Measurements from ENCODE around the gene PRG3. TPM values are rescaled to one million over a fixed set of nuclear protein-coding genes. Genes with fewer than 3 reads are reported as not detected.

Gene PRG3, protein sequence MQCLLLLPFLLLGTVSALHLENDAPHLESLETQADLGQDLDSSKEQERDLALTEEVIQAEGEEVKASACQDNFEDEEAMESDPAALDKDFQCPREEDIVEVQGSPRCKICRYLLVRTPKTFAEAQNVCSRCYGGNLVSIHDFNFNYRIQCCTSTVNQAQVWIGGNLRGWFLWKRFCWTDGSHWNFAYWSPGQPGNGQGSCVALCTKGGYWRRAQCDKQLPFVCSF
- polyA plus RNA-seq (ENCODE audit: insufficient read length in 3 of 3) = 1 to 10 TPM in 2 of 3 donors, under 1 TPM in 1; 0.33 to 1.5 (median 1.2) TPM

DNA sequence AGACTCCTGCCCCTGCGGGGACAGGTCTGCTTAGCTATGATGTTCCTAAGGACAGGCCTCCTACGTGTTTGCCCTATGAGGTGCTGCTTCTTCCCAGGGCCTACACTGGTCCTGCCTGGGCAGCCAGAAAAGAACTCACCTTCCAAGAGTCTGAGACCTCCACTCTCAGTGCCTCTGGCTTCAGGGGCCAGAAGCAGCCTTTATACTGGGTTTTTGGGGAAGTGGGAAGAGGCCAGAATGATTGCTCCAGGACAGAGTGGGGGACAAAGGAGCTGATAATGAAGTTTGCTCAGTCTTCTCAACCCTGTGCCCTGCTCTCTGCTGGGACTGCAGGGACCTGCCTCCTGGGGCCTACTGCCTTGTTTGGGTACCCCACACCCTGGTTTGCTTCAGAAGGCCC is at the start of gene PRG3:
PRG3 (minus strand) TSS at position 176 of the 400 bp plus-strand sequence. CDS start 442 bp downstream, outside the sequence.
- no peak for DNase-seq (ENCODE audit: low read depth in 3 of 3, low spot score in 2 of 3)

DNA sequence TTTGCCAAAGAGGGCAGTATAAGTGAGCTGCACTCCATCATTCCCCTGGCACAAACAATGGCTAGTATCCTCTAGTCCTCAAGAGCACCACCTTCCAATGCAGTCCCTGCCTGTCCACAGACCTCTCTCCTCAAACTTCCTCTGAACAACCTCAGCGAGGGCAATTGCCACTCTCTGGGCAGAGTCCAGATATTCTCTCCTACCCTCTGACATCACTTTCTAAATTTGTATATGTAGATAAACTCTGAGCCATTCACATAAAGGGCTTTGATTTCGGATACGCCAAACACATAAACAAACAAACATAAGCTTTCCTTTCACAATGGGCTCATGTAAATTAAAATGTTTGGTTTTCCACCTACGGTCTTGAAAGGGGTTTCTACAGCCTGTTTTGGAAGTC is 49.0 kb upstream of the PRG3 start:
- DNase-seq (ENCODE audit: low read depth in 3 of 3, low spot score in 2 of 3) = no peak

DNA sequence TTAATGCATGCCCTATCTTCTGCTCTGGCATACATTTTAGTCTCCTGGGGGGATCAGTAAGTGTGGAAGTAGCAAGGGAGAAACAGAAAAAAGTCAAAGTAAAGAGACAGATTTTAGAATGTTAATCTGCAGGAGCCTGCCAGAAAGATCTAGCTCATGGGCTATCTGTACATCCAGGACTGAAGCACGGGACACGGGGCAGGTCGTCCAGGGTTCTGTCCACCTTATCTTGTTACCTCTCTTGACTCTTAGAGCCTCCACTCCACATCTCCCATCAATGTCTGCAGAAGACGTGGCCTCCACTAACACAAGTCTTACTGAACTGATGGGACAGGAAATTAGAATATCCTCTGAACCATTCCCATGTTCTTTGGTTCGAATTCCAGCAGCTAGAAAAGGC is 47.7 kb upstream of the PRG3 start:
- DNase-seq (ENCODE audit: low read depth in 3 of 3, low spot score in 2 of 3) = no peak

DNA sequence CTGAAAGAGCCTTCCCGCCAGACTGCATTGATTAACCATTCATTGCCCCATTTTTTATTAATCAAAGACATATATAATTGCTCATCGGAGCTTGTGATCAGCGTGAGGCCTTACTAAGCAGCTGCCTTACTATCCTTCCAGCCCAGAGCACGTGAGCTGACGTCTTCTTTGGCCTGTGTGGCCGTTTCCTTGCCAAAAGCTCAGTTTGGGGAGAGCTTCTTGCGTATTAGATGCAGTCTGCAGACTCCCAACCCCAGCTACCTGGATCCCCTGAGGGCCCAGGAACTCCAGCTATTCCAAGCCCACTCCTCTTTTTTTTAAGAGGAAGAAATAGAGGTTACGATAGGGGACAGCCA is 46.8 kb upstream of the PRG3 start:
- DNase-seq (ENCODE audit: low read depth in 3 of 3, low spot score in 2 of 3) = no peak

DNA sequence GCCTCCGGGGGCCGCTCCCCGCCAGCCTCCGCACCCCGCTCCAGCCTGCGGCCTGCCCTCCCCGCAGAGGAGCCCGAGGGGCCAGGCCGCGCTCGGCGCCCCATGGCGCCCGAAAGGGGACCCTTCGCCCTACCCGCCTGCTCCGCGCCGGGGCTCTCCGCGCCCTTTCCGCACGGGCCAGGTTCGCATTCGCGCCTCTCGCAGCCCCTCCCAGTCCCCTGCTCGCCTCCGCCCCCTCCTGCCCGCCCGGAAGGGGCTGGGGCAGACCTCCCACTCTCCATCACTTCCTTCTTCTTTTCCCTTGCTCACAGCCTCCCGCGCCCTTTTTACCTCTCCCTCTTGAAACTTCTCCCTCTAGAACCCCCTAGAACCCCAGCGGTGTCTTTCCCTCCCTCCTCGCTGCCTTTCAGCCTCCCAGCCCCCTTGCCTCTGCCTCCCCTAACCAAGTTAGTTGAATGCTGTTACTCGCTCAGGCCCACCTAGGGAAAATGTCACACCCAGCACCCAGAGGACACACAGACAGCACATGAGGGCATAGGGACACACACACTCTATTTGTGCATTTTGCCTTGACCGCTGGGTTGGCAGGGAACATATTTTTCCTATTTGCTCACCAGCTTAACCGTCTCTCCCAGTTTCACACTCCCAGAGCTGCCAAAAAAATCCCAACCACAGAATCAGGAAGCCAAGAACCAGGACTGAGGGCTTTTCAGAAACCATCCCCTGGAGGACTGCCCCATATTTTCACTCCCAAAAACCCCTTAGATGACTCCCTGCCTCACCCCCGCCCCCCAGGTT is 46.2 kb upstream of the PRG3 start, which contains the start of gene SLC43A3:
SLC43A3 (minus strand) TSS at position 193 of the 798 bp plus-strand sequence. CDS start 949 bp downstream, outside the sequence.
- DNase-seq (ENCODE audit: low read depth in 3 of 3, low spot score in 2 of 3) = no peak

DNA sequence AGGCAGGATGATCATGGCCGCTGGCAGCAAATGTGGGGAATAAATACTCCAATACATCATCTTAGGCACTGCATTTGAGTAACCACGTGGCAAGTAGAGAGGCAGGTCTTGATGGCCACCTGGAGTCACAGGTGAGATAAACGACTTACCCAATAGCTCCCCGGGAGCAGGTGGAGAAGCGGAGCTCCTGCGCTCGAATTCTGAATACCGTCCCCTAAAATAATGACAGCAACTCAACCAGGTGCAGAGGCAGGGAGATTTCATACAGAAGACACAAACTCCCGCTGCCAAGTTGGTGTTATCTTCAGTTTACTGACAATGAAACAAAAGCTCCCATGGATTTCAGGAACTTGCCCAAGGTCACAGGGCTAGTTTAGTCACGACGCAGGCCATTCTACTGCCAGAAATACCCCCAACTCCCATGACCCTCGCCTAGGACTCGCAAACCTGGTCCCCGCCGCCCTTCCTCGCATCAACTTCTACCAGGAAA is 45.5 kb upstream of the PRG3 start:
- DNase-seq (ENCODE audit: low read depth in 3 of 3, low spot score in 2 of 3) = no peak

DNA sequence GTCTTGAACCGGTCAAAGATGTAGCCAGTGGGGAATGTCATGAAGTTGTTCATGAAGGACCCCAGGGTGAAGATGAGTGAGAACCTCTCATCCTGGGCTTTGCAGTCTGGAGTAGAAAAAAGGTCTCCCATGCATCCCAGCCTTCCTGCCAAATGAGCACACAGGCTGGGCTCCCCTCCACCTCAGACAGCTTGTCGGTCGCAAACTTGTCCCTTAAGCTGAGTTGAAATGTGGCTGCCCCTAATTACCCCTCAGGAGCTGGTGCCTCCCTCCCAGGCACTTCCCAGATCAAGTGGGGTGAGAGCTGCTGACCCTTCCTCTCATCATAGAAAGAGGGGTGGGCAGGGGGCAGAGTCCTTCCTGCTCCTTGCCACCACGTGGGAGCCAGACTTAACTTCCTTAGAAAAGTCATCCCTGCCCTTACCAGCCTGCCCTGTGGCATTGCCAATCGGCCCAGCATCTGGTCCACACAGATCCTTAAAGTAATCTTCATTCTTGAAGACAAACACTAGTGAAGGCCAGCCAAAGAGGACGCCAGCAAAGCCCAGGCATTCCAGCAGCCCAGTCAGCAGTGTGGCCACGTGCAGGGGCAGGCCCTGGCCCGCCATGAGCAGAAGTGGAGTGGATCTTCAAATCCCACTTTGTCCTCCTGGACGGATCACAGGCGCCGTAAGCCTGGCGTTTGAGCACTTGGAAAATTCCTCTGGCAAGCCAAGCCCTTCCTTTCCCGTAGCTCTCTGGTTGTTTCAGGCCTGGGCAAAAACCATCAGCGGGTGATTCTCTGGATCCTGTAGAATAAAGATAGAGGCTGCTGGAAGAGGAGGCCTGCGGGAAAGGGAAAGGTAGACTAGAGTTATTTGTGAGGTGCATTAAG is 44.9 kb upstream of the PRG3 start:
- DNase-seq (ENCODE audit: low read depth in 3 of 3, low spot score in 2 of 3) = no peak

DNA sequence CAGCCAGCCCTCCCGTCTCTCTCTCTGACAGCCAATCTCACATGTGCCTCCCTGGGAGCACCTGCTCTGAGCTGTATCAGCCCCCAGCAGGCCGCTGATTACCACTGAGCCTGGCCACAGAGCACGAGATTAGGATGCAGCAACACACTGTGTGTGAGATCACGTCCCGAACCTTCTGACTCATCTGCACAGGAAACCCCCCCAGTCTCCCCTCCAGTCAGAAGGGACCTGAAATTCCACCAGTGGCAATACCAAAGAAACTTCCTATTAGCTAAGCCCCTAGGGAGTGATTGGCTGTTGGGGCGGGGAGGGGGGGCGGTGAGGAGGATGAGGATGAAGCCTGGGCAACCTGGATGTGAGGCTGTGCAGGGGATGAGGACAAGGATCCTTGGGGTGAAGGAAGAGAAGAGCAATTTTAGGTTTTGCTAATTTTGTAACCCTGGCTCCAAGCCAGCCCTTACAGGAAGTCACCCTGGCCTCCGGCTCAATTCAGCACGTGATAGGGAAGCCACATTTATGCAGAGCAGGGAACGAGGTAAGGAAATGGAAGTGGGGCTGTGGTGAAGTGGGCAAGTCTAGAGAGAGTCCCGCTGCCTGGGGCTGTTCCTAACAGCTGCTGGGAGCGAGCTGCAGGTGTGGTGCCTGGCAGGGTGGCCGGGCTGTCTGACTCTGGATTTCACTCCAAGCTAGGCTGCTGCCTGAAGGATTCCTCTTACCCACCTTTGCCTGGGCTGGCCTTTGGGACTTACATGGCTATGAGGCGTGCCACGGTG is 44.0 kb upstream of the PRG3 start:
- no peak for DNase-seq (ENCODE audit: low read depth in 3 of 3, low spot score in 2 of 3)

DNA sequence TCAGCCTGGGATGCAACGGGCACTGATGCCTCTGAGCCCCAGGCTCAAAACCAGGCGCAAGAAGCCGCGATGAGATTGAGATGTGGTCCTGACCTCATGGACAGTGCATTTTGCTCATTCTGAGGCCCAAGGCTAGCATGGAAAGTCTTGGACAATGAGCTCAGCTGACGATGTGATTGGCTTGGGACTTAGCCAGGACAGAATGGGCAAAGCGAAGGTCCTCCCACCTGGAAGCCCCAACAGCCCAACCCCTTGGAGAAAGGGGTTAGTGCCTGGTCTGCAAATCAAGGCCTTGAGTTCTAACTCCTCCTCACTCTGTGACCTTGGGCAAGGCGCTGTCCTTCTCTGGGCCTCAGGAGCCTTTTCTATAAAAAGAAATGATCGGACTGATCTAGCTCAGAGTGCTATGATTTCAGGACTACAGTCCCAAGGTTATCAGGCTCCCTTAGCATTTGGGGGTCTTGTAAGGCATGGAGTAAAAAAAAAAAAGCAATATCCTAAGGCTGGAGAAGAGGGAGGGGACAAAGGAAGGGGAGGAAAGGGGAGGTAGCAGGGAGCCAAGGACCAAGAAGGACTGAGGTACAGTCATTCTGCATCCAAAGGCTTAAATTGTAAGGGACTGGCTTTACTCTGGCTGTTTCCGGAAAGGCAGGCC is 43.3 kb upstream of the PRG3 start:
- no peak for DNase-seq (ENCODE audit: low read depth in 3 of 3, low spot score in 2 of 3)

DNA sequence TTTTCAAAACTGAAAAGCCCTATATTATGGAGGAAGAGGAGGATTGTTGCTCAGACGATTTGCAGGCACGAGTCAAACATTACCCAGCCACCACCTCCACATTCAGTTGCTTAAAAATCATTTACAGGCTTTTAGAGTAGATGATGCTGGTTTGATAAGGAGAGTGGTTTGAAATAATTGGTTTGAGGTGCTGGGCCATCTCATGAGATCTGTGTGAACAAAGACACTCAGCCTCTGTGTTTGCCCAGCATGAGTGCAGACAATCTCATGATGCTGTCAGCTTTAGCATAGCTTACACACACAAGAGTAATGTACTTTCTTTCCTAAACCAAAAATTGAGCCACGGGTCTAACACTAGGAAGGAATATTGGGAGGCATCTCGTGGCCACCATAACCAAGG is 41.7 kb upstream of the PRG3 start:
- no peak for DNase-seq (ENCODE audit: low read depth in 3 of 3, low spot score in 2 of 3)

DNA sequence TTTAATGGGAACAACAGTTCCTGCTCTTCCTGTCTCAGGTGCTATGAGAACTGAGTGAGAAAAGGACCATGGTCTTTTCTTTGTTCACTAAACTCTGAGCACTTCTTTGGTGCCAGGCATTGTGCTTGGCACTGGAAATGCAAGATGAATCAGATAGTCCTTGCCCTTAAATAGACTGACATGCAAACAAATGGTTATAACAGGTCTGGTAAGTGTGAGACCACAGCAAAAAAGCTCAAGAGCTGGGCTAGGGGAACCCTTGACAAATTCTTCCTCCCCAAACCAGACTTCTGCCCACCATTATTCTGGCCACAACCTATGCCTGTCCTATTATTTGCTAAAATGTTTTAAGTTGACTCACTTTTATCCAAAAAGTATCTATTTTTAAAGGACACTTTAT is 40.9 kb upstream of the PRG3 start:
- DNase-seq (ENCODE audit: low read depth in 3 of 3, low spot score in 2 of 3) = no peak

DNA sequence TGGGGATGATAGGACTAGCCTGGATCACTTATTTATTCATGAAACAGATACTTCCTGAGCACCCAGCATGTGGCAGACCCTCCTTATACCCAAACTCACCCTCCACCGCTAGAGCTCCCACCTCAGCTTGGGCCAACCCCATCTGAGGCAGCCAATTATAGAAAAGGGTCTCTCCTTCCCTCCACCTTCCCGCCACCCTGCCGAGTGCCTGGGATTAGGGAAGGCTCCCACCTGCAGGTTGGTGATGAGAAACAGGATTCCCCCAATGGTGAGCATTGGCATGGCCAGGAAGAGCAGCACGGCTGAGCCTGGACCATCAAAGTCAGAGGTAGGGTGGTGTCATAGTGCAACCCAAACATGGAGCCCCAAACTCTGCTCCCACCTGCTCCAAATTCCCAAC is 40.1 kb upstream of the PRG3 start:
- DNase-seq (ENCODE audit: low read depth in 3 of 3, low spot score in 2 of 3) = no peak

DNA sequence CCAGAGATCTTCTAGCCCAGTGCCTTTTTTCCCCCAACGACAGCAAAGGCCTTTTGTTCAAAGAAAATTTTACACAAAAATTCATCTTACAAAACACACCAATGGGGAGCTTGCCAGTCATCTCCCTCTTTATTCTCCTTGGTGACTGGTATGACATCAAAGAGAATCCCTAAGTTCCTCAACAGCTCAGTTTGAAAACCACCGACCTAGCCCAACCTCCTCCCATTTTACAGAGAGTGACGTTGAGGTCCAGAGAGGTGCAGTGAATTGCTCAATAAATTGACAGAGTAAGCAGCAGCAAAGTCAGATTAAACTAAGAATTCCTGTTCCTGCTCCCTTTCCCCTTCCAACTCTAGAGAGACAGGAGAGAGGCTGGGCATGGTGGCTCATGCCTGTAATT is 38.2 kb upstream of the PRG3 start:
- DNase-seq (ENCODE audit: low read depth in 3 of 3, low spot score in 2 of 3) = no peak

DNA sequence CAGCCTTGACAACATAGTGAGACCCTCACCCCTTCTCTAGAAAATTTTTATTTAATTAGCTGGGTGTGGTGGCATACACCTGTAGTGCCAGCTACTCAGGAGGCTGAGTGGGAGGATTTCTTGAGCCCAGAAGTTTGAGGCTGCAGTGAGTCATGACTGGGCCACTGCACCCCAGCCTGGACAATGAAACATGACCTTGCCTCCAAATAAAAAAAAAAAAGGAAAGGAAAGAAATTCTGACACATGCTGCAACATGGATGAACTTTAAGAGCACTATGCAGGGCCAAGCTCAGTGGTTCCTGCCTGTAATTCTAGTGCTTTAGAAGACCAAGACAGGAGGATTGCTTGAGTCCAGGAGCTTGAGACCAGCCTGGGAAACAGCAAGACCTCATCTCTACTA is 37.2 kb upstream of the PRG3 start:
- DNase-seq (ENCODE audit: low read depth in 3 of 3, low spot score in 2 of 3) = no peak

DNA sequence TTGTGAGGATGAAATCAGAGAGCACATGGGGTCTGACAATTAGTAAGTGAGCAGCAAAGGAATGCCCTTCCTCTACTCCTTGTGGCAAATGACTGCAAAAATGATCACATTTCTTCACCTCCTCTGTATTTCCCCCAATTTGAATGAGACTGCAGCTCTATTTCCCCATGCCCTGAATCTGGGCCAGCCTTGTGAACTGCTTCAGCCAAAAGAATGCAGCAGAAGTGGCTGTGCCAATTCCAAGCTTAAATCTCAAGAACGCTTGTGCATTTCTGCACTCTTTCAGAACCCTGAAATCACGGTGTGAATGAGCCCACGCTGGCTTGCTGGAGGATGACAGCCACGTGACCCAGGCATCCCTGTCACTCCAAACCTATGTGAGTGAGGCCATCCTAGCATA is 36.1 kb upstream of the PRG3 start:
- DNase-seq (ENCODE audit: low read depth in 3 of 3, low spot score in 2 of 3) = no peak

DNA sequence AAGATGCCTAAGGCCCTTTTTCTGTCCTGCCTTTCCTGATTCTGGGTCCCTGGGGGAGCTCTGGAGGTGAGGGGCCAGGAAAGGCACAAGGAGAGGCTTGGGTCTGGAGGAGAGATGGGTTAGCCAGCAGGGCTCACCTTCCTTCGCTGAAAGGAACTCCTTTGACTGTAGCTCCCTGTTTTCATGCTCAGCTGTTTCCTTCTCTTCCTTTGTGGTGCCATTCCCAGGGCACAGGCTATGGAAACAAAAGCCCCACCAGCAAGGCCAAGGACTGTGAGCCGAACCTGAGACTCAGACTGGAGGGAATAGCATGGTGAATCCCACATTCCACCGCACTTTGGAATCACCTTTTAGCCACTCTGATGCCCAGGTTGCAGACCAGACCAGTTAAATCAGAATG is 35.5 kb upstream of the PRG3 start:
- DNase-seq (ENCODE audit: low read depth in 3 of 3, low spot score in 2 of 3) = no peak

DNA sequence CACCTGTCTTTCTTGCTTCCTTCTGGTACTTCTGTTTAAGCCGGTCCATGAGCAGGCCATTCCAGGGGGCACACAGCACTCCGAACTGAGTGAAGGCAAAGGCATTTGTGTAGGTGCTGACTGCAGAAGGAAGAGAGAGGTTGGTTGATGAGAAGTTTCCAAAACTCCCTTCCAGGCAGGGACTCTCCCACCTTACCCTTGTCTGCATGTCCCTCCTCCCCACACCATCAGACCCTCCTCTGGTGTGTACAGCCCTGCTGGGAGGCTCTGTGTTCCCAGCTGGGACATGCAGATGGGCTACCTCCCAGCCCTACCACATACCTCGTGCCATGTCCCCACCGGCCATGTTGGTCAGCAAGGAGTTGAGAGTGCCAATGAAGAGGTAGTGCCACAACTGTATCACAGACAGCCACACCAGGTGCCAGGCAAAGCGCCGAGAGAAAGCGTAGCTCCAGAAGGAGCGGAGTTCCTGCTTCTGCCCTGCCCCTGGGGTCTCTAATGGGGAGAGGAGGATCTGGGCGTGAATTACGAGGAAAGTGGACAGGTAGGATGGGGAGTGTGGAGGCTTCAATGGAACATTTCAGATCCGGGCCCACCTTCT is 33.8 kb upstream of the PRG3 start:
- DNase-seq (ENCODE audit: low read depth in 3 of 3, low spot score in 2 of 3) = no peak

DNA sequence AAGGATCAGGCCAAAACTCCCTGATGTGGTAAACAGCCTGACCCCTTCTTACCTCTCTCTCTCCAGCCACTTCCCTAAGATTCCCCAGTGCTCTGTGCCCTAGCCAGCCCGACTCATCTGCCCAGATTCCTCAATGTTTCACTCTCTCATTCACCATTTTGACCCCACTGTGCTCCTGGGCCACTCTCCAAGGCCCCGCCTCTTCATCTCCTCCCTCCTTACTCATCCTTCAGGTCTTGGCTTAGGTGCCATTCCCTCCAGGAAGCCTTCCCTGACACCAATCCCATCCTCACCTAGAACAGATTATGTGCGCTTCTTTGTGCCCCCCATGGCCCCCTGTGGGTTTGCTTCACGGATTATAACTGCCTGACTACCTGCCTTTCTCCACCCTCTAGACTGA is 32.7 kb upstream of the PRG3 start:
- DNase-seq (ENCODE audit: low read depth in 3 of 3, low spot score in 2 of 3) = no peak

DNA sequence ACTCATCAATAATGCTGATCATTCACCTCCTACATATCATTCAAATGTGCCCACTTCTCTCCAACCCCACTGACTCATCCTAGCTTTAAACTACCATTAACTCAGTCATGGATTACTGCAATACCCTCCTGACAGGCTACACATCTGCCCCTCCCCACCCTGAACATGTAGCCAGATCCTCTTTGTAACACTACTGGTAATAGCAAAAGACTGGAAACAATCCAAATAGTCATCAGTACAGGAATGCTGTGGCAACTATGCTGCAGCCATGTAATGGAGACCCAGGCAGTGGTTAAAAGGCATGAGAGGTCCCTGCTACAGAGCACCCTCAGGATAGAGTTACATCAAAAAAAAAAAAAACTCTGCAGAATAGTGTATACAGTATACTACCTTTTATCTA is 29.3 kb upstream of the PRG3 start:
- no peak for DNase-seq (ENCODE audit: low read depth in 3 of 3, low spot score in 2 of 3)

All from right renal cortex interstitium (tissue), 3 donors.